Duodenal mucosa (tissue), 2 donors: ENCODE data around the gene PDE8B.

ENCODE experiments used
- H3K27ac ChIP-seq: one replicate; pipeline ENCODE4 v1.7.0; 2013; ENCODE audit warnings: low read depth, low read length
- H3K27me3 ChIP-seq, 2 donors: one replicate each; pipeline ENCODE4 v1.7.0; 2013; ENCODE audit warnings: low read length in 2 of 2, control low read depth in 1 of 2; ENCODE audit not compliant: insufficient read depth in 2 of 2, control insufficient read depth in 1 of 2
- H3K36me3 ChIP-seq, 2 donors: one replicate each; pipeline ENCODE4 v1.7.0; 2013; ENCODE audit warnings: low read length in 2 of 2, control low read depth in 1 of 2; ENCODE audit not compliant: insufficient read depth in 2 of 2, control insufficient read depth in 1 of 2
- H3K4me1 ChIP-seq, 2 donors: one replicate each; pipeline ENCODE4 v1.7.0; 2013; ENCODE audit warnings: low read length in 2 of 2, control low read depth in 1 of 2; ENCODE audit not compliant: insufficient read depth in 2 of 2, control insufficient read depth in 1 of 2
- H3K4me3 ChIP-seq, 2 donors: one replicate each; pipeline ENCODE4 v1.7.0; 2013; ENCODE audit warnings: low read length in 2 of 2, low read depth in 1 of 2
- H3K9ac ChIP-seq, 2 donors: one replicate each; pipeline ENCODE4 v1.7.0; 2013; ENCODE audit warnings: low read length in 2 of 2, low read depth in 1 of 2
- H3K9me3 ChIP-seq, 2 donors: one replicate each; pipeline ENCODE4 v1.7.0; 2013; ENCODE audit warnings: low read length in 2 of 2, control low read depth in 1 of 2; ENCODE audit not compliant: control insufficient read depth in 1 of 2

The PDE8B gene

DNA sequence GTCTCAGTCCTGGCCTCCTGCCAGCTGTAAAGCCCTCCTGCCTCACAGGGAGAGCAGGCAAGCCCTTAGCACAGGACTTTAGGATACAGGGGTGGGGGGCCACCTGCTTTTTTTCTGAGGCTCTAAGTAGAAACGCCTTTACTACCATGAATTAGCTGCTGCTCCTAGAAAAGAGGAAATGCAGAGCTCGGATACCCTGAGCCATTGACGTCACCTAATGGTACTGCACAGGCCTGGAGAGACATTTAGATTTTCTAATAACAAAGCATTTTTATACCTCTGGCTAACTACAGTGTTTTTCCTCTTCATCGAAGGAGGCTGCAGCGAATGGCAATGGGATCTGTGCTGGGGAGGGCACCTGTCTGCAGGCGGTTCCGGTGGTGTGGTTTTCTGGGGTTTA lies 144.6 kb downstream of the PDE8B start:
- H3K9ac ChIP-seq = no peak overlapping the region
- H3K4me3 ChIP-seq = no peak overlapping the region
- no peaks in the 10 kb centered on the region for H3K27me3 ChIP-seq
- H3K9me3 ChIP-seq = no peaks in the 10 kb centered on the region
- no peaks in the 10 kb centered on the region for H3K36me3 ChIP-seq
- no peaks in the 10 kb centered on the region for H3K4me1 ChIP-seq
- no peak overlapping the region for H3K27ac ChIP-seq

DNA sequence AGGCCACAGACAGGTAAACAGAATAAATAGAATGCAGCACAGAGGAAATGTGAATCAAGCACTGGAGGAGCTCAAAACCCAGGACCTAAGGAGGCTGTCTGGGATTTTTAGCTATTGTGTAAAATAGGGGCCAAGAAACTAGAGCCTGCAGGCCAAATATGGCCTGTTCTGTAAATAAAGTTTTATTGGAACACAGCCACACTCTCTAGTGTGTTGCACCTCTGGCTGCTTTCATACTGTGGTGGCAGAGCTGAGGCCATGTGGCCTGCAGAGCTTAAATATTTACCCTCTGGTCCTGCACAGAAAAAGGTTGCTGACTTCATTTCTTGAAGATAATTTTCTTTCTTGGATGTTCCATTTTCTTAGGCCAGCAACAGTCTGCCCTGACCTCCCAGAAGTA lies 145.3 kb downstream of the PDE8B start:
- Histone ChIP-seq H3K9me3 (no peaks in the 10 kb centered on the region), H3K4me3 (no peak overlapping the region), H3K27me3 (no peaks in the 10 kb centered on the region), H3K36me3 (no peaks in the 10 kb centered on the region), H3K27ac (no peak overlapping the region), H3K4me1 (no peaks in the 10 kb centered on the region), H3K9ac (no peak overlapping the region)

- Histone ChIP-seq H3K27ac (no peak overlapping the region), H3K36me3 (no peaks in the 10 kb centered on the region), H3K4me3 (no peak overlapping the region), H3K9me3 (no peaks in the 10 kb centered on the region), H3K4me1 (no peaks in the 10 kb centered on the region), H3K27me3 (no peaks in the 10 kb centered on the region), H3K9ac (no peak overlapping the region)
Measured at GRCh38 chr5:77356740-77357139, 146.3 kb downstream of the PDE8B start.

DNA sequence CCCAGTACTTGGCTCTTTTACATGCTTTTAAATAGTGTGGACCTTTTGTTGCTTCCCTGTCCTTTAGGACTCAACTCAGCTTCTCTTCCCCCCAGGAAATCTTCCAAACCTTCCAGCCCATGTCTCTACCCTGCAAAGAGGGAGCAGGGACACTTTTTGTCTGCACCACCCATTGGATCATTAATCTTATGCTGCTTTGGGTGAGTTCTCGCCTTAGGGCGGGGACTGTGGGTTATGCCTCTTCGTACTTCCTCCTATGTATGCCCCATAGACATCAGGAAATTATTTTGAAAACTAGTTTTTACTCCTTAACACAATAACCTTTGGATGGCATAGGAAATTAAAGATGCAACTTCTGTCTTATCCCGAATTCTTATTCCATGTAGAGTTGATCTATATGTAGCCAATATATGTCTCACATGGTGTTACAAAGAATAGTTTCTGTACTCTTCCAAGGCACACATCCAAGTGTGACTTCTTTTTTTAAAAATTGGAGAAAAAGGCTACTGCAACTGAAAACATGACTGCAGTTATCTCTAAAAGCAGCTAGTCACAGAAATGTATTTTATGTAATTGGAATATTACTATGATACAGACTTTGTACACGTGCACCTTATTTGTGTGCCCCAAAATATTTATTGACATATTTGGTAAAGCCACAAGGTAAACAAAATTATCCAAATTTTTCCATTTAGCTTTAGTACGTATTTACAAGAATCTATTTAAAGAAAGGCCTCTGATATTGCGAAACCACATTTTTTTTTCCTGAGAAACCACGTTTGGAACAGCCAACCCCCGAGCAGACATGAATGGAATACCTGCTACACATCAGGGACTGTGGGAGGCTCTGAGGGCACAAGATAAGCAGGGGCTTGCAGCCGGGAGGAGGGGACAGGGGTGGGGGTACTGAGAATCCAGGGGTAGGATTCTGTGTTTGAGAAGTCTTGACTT lies 148.1 kb downstream of the PDE8B start:
- no peaks in the 10 kb centered on the region for H3K27me3 ChIP-seq
- H3K9ac ChIP-seq = no peak overlapping the region
- no peak overlapping the region for H3K27ac ChIP-seq
- no peaks in the 10 kb centered on the region for H3K4me1 ChIP-seq
- no peaks in the 10 kb centered on the region for H3K9me3 ChIP-seq
- H3K4me3 ChIP-seq = no peak overlapping the region
- H3K36me3 ChIP-seq = no peaks in the 10 kb centered on the region

DNA sequence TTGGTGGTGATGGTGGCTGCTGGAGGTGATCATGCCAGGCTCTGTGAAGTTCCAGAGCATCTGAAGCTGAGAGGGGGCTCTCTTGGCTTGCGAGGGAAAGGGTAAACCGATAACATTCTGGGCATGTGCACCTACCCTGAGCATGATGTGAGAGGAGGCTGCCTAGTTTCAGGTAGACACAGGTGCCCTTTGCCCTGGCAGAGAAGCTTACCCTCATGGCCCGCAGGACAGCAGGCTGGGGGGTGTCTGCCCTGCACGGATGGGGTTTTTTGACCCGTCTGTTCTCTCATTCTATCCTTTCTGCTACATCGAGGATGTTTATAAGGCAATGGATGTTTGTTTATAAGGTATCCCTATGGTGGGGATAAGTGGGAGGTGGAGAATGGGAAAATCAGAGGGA lies 148.8 kb downstream of the PDE8B start:
- Histone ChIP-seq H3K9ac (no peak overlapping the region), H3K27me3 (no peaks in the 10 kb centered on the region), H3K27ac (no peak overlapping the region), H3K4me3 (no peak overlapping the region), H3K9me3 (no peaks in the 10 kb centered on the region), H3K36me3 (no peaks in the 10 kb centered on the region), H3K4me1 (no peaks in the 10 kb centered on the region)

GRCh38 chr5:77360381-77360780 lies 149.9 kb downstream of the PDE8B start:
- Histone ChIP-seq H3K36me3 (no peaks in the 10 kb centered on the region), H3K9ac (no peak overlapping the region), H3K27ac (no peak overlapping the region), H3K4me3 (no peak overlapping the region), H3K4me1 (no peaks in the 10 kb centered on the region), H3K9me3 (no peaks in the 10 kb centered on the region), H3K27me3 (no peaks in the 10 kb centered on the region)

GRCh38 chr5:77360973-77361372 lies 150.5 kb downstream of the PDE8B start:
- H3K9ac ChIP-seq = no peak overlapping the region
- no peaks in the 10 kb centered on the region for H3K9me3 ChIP-seq
- no peaks in the 10 kb centered on the region for H3K4me1 ChIP-seq
- H3K27ac ChIP-seq = no peak overlapping the region
- H3K27me3 ChIP-seq = no peaks in the 10 kb centered on the region
- no peaks in the 10 kb centered on the region for H3K36me3 ChIP-seq
- H3K4me3 ChIP-seq = no peak overlapping the region

DNA sequence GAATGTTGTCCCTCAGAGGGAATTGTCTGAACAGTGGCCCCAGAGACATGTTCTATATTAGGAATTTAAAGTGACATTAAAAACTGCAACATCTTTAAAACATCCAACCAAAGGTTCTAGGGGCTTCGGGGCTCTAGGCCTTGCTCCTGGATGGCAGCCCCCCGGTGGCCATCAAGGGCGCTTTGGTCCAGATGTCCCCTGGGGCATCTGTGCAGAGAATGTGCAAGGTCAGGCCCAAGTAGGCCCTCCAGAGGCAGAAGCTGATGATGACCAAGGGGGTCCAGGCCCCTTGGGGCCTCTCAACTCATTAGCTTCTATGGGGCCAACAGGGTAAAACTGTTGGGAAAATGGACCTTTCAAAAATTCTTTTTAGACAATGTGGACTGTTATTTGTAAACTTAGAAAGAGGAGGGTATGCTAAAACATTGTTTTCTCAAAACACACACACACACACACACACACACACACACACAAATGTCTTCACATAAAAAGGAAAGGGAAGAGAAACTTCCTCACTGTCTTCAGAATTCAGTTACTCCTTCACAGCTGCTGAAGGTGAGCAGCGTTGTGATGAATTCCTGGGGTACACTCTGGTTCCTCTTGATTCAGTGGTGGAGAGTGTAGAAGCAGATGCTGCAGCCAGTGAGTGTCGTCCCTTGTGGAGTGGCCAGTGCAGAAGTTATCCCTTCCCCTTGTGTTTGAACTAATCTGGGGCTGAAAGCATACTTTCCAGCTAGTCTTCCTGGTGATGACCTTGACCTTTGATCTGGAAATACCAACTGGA lies 156.4 kb downstream of the PDE8B start:
- Histone ChIP-seq H3K36me3 (no peaks in the 10 kb centered on the region), H3K9me3 (no peaks in the 10 kb centered on the region), H3K4me1 (no peaks in the 10 kb centered on the region), H3K27me3 (no peaks in the 10 kb centered on the region), H3K9ac (no peak overlapping the region), H3K27ac (no peak overlapping the region), H3K4me3 (no peak overlapping the region)

GRCh38 chr5:77367741-77368140 lies 157.3 kb downstream of the PDE8B start:
- H3K9me3 ChIP-seq = no peaks in the 10 kb centered on the region
- no peaks in the 10 kb centered on the region for H3K36me3 ChIP-seq
- no peaks in the 10 kb centered on the region for H3K27me3 ChIP-seq
- no peak overlapping the region for H3K27ac ChIP-seq
- H3K9ac ChIP-seq = no peak overlapping the region
- no peak overlapping the region for H3K4me3 ChIP-seq
- no peaks in the 10 kb centered on the region for H3K4me1 ChIP-seq

DNA sequence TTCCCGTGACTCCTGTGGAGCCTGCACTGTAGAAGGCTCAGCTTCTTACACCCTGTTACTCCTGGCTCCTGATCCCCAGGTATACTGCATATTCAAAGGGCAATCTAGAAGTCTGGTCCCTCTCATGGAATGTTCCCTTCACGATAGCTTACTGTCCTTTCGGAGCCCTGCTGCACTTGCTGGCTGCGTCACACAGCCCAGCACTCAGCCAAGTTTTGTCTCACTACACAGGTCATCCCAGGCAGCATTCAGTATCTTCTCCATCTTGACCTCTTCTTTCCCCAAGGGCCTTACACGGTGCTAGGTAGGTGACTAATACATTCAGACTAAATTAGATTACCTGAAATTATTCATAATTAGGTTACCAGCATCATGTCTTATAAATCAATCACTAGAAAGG lies 157.9 kb downstream of the PDE8B start:
- no peaks in the 10 kb centered on the region for H3K4me1 ChIP-seq
- no peak overlapping the region for H3K9ac ChIP-seq
- H3K27me3 ChIP-seq = no peaks in the 10 kb centered on the region
- H3K36me3 ChIP-seq = no peaks in the 10 kb centered on the region
- no peak overlapping the region for H3K27ac ChIP-seq
- no peaks in the 10 kb centered on the region for H3K9me3 ChIP-seq
- no peak overlapping the region for H3K4me3 ChIP-seq
